GM12872 (cell line): Measurements from ENCODE around the gene GRID1.

Experiments used
- TF ChIP-seq, protein P1 (sequence below): IDR thresholded peaks from 3 replicates; pipeline ENCODE4 v1.5.1; 2011; ENCODE audit warnings: low read depth, mild to moderate bottlenecking, low read length, moderate library complexity; ENCODE audit not compliant: insufficient read depth

GRID1 gene

DNA sequence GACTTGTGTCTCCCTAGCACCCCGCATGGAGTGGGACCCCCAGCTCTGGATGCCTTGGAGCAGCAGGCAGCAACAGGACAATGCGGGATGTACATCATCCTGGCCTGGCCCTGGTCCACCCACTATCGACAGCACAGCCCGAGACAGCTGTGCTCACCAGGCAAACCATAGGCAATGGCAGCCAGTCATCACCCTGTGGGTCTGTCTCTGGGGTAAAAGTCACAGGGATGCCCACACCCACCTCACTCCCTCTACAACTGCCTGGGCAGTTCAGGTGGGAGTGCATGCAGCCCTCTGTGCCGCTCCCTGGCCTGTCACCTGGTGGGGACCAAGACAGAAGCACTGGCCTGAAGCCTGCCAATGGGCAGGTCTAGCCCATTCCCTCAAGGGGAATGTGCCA is 147.8 kb downstream of the GRID1 start:
- TF ChIP-seq, protein P1, sequence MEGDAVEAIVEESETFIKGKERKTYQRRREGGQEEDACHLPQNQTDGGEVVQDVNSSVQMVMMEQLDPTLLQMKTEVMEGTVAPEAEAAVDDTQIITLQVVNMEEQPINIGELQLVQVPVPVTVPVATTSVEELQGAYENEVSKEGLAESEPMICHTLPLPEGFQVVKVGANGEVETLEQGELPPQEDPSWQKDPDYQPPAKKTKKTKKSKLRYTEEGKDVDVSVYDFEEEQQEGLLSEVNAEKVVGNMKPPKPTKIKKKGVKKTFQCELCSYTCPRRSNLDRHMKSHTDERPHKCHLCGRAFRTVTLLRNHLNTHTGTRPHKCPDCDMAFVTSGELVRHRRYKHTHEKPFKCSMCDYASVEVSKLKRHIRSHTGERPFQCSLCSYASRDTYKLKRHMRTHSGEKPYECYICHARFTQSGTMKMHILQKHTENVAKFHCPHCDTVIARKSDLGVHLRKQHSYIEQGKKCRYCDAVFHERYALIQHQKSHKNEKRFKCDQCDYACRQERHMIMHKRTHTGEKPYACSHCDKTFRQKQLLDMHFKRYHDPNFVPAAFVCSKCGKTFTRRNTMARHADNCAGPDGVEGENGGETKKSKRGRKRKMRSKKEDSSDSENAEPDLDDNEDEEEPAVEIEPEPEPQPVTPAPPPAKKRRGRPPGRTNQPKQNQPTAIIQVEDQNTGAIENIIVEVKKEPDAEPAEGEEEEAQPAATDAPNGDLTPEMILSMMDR = no peak

DNA sequence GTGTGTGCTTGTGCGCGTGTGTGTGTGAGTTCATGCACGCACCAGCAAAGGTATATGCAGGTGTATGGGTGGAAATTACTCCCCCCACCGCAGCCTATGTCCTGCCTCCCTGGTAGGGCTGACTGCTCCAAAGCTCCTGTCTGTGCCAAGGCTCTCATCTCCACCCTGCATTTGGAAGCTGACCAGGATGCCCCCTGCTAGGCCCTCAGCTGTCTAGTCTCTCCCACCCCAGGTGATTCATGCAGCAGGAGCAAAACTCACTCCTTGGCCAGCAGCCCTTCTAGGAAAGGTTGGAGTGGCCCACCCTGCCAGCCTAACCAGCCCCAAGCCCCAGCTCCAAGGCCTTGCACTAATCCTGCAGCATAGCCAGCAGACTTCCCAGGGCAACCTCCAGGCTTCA is 148.4 kb downstream of the GRID1 start:
- TF ChIP-seq, protein P1 = no peak

DNA sequence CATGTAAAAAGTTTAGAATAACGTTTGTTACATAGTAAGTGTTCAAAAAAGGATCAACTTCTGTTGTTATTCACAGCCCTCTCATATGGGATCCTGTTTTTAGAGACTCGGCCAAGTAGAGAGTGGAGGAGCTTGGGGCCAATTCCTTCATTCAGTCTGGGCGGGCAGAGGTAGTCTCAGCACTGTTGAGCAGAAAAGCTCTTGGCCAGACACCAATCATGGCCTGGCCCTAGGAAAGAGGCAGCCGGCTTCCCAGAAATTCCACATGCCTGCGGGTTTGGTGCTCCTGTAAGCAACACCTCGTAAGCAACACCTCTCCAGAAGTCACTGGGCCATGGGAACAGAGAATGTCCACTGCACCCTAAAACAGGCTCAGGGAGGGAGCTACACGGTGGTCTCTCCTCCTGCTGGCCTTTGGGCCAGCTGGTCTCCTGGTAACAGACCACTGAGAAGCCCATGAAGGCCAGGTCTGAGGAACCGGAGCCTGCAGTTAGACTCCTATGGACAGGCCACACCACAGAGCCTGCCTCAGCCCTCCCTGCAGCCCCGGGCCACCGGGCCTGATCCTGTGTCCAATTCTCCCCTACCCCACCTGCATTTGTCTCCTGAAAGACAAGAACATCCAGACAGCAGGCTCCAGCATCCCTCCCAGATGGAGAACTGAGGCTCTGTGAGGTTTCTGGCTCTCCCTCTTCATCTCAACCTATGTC is 149.1 kb downstream of the GRID1 start:
- TF ChIP-seq, protein P1 = no peak

DNA sequence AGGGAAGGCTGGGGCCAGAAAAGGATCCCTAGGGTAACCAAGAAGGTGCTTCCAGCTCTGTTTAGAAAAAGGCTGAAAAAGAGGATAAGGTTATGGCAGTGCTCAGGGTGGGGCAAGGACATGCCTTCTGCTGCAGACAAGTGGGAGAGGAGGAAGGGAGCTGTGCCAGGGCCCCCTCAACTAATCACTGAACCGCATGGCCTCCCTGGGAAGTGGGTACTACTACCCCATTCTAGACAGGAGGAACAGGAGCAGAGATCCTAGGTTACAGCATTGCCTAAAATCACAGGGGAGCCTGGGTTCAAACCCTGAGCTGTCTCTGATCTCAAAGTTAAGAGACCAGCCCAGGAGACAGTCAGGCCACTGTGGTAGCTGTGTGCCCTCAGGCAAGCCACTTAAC is 149.7 kb downstream of the GRID1 start:
- TF ChIP-seq, protein P1 = no peak

DNA sequence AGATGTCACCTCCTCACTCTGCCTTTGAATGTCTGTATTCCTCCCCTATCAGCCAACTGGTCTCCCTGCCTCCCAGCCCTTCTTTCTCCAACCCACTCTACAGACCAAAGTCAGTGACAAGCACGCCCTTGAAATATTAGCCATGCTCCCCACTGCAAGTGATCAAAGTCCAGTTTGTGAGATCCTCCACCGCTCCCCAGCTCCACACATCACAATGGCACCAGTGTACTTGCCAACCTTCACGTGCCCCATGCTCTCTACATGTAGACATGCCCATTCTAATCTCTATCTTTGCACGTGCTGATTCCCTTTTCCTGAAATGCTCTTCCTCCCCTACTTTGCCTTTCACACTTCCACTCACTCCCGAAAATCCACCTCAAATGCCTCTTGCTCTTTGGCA is 150.9 kb downstream of the GRID1 start:
- TF ChIP-seq, protein P1 = no peak

DNA sequence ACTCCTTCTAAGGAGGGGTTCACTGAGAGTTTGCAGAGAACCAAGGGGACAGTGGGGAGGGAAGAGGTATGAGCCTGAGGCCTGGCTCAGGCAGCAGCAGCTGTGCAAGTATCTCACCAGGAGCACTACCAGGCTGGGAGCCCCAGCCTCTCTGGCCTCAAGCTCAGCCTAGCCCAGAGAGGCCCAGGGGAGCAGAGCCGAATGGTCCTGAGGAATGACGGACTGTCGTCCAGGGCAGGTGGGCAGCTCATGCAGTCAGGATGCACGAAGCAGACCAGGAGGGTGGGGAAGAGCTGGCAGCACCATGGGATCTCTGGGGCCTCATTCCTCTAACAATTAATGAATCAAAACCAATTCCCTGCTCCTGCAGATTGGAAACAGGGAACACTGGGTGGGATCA is 151.5 kb downstream of the GRID1 start:
- TF ChIP-seq, protein P1 = no peak

DNA sequence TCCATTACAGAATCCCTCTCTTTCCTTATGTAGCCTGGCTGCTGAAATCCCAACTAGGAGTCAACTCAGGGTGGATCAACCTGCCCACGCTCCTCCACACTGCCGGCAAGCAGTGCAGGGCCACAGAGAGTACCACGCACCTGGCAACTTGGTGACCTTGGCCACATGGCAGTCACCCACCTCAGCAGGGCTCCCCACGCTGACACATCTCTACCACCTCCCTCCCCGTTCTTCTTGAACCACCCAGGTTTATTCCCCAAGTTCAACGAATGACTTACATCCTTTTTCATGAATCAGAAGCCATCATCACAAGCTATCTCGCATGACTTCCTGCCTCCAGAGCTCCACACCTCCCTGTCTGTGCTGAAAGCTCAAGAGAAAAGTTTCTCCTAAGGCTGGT is 153.4 kb downstream of the GRID1 start:
- TF ChIP-seq, protein P1 = no peak
